GM19043 (cell line): Measurements from ENCODE around the gene SMARCE1.

ENCODE experiments used
- ATAC-seq: cut with Tn5 transposase; IDR thresholded peaks from one replicate; pipeline ENCODE4 v1.9.1; 2021; ENCODE audit warnings: low read depth; ENCODE audit not compliant: unreplicated experiment

The SMARCE1 gene

DNA sequence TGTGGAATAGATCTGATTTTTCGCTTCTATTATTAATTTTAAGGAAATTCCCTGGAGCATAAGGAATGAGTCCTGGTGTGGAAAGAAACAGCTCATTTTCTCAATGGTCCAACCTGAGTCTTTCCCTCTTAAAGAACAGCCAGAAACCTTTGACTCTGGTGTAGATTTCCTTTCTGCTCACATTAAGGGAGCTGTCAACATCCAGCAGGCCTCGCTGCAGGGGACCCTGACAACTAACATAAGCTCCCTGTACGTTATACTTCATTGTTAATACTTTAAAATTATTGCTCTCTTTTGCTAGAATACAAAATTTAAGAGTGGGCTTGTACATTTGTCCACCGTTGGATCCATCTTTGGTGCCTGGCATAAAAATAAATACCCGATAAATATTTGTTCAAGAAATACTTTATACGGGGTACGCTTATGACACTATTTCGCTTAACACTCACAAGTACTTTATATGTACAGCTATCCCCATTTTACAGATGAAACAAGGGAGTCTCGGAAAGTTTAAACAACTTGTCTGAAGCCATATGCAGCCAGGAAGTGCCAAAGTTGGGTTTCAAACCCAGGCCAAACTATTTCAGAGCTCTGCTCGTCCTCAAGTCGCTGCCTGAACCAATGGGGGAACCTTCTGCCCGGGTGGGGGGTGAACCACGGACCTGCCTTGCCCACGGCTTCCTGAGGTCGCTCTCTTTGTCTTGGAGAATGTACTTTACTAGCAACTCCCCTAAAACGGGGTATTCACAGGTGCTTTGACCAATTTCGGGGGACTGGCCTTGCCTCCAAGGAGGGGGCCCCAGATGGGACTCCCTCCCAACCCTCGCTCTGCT is 611 bp downstream of the SMARCE1 start:
- ATAC-seq = peak; percentile 32

DNA sequence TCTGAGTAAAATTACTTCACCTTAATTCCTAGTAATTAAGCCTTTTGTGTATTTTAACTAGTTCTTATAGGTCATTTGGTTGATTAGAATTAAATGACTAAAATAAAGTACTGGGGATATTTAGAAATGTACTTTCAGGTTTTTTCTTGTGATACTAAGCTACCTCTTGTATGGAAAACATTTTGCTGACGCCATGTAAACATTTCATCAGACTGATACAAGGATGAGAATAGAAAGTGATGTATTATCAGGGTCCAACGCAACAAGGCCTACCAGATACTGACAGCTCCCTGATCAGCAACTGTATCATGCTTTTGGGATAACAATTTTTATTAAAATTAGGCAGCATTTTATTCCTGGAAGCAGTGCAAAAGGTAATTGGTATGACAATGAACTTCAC is 1.7 kb downstream of the SMARCE1 start:
- ATAC-seq = no peak

DNA sequence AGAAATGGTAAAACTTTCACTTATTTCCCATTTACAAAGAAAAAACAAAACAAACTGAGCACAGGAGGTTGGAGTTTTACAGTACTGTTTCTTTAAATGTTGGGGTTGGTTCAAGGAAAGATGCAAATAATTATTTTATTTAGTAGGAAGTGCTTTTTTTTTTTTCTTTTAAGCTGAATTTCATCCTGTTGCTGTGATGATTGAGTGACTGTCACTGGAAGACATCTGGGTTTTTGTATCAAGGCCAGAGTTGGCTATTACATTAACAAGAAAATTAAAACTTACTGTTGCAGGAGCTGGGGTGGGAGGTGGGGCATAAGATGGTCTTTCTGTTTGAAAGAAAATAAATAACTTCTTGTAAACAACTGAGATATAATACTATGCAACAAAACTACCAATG is 2.3 kb downstream of the SMARCE1 start:
- ATAC-seq = no peak

DNA sequence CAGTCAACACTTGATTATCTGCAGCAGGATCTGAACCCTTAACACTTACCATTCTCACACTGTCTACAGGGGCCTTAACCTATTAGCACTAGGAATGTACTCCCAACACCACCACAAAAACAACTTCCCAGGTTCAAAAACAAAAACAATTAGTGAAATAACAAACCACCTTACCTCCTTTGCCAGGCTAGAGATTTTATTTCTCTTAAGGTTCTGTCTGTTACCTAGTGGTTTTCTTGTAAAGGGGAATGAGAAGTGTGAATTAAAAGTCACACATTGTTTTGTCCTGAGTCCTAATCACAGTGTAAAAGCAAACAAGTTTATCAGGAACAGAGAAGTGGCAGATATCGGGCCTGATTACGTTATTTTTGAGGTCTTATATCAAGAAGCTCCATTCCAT is 9.7 kb downstream of the SMARCE1 start:
- no peak for ATAC-seq

DNA sequence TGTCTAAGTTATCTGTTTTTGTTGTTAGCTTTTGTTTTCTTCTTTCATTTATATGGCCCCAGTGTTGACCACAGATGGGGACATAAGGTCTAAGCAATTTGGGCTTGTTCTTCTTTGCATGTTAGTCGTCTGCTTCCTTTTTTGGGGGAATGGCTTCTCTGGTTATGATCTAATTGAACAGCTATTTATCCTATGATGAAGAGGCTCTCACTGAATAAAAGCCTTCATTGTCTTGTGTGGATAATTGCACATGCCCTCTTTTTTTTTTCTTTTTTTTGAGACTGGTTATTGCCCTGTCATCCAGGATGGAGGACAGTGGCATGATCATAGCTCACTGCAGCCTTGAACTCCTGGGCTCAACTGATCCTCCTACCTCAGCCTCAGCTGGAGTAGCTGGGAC is 13.7 kb downstream of the SMARCE1 start:
- no peak for ATAC-seq

DNA sequence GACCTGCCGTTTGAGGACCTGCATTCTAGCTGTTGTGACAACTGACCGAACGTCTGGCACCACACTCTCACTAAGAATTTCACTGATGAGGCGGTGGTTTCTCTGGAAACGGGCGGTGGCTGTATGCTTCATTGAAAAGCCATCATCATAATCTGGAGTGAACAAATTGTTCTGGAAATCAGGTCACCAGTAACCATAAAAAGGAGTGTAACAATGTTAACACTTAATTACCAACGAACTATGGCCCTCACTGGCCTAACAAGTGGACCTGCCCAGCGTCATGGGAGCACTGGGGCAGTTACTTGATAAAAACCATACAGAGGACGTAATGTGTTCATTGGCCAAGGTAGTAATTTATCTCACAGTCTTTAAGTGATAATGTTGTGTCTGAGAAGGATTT is 15.4 kb downstream of the SMARCE1 start:
- no peak for ATAC-seq

DNA sequence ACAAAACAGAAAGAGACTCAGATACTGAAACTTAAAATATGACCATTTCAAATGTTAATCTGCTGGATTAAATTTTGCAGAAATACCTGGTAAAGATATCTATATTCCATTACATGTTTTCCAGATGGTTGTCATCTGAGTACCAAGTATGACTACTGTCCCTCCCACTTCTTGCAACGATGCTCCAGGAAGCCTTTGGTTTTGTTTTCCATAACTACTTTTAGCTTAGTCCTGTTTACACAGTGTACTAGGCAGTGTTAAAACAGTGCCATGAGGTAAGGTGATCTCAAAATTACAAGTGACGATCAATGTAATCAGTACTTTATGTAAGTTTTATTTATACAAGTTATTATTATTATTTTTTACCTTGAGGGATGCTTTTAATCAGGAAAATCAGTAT is 17.8 kb downstream of the SMARCE1 start:
- ATAC-seq = no peak

DNA sequence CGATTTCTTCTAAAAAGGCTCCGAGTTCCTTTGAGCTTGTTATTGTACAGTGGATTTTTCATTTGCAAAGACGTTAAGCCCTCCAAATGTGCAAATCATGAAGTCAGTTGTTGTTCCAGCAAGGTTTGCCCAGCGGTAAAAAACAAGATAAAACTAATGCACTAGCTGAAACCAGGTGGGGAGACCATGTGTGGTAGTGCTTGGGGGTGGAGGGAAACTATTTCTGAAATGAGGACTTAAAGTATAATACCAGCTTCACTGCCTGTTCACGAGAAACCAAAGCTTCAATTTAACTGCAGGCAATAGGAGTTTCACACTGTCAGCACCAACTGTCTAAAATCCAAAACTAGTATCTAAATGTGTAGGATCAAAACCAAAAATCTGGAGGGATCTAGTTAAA is 22.3 kb downstream of the SMARCE1 start:
- ATAC-seq = no peak

DNA sequence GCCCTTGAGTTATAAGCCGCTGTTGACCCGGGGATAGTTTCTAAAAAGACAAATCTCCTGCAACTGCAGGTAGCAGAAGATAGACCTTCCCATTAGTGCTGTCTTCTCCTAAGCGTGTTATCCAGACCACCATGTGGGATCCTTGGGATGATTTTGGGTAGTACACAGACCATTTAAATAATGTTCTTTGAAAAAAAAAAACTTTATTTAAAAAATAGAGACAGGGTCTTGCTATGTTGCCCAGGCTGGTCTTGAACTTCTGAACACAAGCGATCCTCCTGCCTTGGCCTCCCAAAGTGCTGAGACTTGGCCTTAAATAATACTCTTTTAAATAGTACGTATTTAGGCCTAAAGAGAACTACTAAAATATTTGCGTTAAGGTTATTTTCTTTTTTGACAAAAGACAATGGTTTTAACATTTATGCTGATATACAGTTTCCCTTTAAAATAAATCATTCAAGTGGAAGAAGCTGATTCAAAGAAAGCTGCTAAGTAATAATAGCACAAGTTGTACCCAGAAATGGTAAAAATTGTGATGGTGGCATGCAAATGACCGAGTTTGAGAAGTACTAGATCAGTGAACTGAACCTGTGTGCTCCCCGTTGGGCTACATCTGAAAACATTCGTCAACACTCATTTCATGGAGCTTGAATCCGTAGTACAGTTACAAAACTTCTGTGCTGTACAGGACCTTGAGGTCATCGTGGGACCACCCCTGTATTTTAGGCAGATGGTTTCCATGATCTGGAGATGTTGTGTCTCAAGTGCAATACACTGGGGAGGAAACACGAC is 24.0 kb downstream of the SMARCE1 start:
- no peak for ATAC-seq

DNA sequence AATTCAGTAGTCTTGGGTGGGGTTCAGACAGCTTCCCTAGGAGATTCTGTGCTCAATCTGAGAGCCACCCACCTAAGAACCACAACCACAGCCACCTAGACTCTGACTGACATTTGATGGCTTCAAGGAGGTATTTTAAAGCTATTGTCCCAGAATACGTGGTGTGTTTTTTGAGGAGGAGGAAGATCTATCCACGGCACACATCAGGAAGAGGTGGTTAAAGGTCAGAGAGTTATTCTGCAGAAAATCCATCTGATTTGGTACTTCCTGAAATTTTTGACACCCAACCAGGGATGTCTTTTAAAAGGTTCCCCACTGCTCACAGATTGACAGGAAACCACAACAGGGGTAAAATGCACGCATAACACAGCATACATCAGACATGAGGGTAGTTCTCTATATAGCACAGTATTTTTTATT is 25.1 kb downstream of the SMARCE1 start:
- no peak for ATAC-seq

DNA sequence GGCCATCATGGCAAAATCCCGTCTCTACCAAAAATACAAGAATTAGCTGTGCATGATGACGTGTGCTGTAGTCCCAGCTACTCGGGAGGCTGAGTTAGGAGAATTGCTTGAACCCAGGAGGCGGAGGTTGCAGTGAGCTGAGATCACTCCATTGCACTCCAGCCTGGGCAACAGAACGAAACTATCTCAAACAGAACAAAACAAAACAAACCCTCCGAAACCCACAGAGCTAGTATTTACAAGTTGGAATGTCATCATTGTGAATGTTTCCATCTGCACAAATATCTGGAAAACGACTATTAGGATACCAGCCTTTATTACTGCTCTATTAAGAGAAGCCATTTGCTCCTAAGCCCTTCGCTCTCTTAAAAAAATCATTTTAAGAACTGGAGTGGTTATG is 26.0 kb downstream of the SMARCE1 start:
- no peak for ATAC-seq

DNA sequence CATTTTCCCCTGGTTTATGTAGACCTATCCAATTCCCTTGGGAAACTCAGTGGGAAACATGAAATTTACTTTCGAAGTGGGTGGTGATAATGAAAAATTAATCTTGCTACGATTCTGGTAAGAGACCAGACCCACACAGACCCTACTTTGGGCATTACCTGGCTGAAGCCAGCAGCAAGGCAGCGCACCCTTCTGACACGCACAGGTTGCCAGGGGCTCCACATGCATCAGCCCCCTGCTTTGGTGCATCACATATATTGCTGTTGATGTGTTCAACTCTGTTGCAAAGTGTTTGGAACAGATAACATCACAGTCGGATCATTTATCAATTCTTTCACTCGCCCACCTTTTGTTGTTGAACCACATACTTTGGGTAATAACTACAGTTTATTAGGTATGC is 26.6 kb downstream of the SMARCE1 start:
- no peak for ATAC-seq

DNA sequence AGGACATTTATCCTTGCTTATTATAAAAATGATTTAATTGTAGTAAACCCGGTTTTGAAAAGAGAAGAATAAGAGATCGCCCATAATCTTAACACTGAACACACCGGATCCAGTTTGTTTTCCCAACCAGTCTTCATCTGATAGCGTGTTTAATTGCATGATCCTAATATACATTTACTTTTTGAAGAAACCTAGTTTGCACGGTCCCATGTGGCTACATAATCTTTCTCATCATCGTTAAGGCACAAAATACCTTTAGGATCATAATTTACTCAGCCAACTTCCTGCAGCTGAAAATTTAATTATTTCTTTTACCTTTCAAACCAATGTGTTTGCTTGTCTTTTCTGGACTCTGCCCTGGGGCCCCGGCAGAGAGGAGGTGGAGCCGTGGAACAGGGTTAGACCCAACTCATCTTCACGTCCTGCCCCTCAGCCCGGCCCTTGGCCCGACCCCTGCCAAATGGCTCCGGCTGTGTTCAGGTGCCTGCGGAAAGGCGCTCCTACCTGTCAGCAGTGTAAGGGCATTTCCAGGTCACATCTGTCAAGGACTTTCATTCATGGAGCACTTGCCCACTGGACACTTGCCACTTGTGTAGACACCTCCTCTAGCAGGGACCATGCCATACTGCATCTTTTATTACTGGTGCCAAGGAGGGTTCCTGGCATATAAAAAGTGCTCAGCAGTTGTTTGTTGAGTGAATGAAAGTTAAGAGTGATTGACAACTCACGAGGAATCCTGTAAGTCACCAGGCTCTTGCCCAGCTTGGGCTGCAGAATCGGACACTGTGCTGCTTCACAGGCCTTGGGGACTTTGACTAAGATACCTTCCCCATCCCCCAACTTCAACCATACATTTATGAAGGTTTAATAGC is 28.6 kb downstream of the SMARCE1 start:
- no peak for ATAC-seq

DNA sequence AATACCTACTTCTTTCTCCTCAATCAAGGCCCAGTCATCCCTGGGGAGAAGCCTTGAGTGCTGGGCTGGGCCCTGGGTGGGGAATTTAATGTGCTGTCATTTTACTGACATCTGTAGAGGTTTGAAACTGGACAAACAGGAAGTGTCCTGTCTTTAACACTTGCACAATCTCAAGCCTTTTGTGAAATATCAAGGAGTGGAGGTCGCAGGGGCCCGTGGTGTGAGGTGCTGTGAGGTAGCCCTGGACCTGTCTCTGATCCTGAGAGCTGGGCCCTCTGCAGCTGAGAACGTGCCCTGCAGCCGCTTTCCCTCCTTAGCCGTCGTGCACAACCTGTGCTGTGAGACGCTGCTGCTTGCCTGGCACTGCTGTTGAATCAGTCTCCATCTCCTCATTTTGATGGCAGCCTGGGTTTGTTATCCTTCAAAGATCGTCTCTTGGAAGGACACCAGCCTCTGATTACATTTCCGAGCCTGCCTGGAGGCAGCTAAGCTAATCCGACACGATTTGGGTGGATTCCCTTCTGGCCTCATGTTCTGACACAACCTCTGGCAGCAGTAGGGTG is 29.9 kb downstream of the SMARCE1 start:
- ATAC-seq = no peak

DNA sequence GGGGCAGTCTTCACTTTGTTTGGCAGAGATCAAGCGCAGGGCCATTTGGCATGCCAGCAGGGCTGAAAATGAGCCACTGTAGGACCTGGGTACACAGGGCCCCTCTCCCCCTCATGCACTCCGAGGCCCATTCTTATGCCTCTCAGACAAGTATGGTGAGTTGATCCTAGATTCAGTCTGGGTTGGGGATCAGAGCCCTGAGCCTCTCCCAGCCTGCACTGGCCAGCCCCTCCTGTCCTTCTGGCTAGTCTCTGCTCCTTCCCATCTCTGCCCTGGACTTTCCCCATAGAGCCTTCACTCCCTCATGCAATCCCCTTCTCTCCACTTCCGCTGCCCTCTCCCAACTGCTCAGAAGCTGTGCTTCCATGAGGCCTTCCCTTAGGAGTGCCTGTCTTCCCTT is 31.0 kb downstream of the SMARCE1 start:
- no peak for ATAC-seq

DNA sequence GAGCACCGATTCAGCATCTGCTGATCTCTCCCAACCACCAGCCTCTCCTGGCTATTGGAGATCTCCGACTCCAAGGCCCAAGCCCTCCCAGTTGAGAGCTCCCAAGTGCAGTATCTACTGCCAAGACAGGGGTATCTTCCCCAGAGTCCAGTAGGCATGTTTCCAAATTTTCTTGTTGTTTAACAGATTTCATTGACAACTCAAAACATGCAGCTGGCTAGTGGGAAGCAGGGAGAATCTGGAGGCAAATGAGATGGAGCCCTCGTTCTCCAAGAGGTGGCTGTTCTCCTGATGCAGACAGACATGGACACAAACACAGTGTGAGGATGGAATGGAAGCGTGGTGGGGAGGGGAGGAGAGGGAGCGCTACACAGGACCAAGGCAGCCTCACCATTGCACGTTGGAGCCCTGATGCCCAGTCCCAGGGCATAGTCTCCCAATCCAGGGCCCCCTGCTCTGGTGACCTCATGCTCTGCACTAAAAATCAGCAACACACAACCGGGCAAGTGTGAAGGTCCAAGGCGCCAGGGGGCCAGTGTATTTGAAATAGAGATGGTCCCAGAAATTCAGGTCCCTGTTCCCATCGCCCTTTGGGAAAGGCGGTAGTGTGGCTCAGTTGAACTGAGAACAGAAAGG is 31.7 kb downstream of the SMARCE1 start:
- no peak for ATAC-seq

DNA sequence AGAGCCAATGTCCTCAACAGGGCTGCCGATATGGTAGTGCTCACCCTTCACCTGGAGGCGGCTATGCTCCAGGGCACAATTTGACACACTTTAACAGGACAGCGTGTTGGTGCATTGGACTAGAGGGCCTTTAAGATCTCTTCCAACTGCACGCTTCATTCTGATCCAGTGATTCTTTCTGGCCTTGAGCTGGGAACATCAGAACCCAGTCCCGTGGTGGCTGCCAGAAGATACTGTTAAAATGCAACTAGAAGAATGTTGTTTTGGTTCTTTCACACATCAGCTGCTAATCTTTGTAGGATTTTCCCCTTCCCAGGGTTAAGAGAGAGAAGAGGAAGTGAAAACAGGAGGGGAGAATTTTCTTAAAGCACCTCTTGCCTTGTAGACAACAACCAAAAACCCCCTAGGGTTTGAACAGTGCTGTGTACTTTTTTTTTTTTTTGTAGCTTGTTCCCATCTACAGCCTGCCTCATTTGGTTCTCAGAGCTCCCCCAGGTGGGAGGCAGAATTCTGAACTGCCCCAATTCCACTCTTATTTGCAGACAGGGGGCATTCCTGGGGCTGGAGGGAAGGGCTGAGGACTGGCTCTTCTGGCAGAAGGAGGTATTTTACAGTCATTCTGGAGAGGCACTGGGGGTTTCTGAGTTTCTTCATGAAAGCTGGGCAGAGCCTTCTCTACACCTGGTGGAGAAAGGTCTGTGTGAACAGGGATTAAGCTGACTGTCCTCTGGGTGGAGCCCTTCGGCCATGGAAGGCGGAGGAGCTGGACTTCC is 32.4 kb downstream of the SMARCE1 start:
- peak; percentile 40 for ATAC-seq

DNA sequence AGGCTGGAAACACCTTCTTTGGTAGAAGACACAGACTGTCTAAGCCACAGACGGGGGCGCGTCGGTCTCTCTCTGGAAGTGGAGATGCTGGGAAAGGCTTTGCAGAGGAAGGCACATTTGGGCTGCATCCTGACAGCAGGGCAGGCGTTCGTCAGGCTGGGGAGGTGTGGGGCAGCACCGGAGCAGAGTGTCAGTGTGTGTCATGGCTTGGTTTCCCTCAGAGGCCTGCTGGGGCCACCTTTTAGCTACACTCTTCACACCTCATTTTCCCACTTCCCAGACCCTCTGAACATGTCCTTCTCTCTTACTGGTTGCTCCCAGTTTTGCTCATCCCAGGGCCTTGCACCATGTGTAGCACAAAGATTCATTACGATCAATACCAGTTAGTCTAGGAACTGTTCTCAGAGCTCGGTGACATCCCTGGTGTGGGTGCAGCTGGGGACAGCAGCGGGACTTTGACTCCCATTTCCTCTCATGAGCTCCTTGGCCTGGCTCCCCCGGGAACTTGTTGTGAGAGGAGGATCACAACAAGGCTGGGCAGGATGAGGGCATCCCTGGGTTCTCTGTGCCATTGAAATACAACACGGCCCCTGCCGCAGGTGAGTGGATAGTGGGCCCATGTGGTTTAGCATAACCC is 33.1 kb downstream of the SMARCE1 start:
- no peak for ATAC-seq
